GM12874 (cell line): ENCODE data around the gene PHLDB3.

Experiments used
- CTCF ChIP-seq: IDR thresholded peaks from 2 replicates; pipeline ENCODE4 v1.5.1; 2011; ENCODE audit warnings: low read depth, mild to moderate bottlenecking, control low read depth, low read length, moderate library complexity; ENCODE audit not compliant: insufficient read depth

Gene PHLDB3

GRCh38 chr19:43455321-43456113, 49.0 kb downstream of the PHLDB3 start:
- TF ChIP-seq CTCF = no peak

GRCh38 chr19:43454031-43454430, 50.5 kb downstream of the PHLDB3 start:
- no peak for TF ChIP-seq CTCF

- TF ChIP-seq CTCF = no peak
Measured at GRCh38 chr19:43452582-43452981, 52.0 kb downstream of the PHLDB3 start.

GRCh38 chr19:43450545-43450997, 54.0 kb downstream of the PHLDB3 start:
- no peak for TF ChIP-seq CTCF

- TF ChIP-seq CTCF = no peak
Measured at GRCh38 chr19:43447655-43448054, 56.9 kb downstream of the PHLDB3 start.

- TF ChIP-seq CTCF = peak; percentile 90
Measured at GRCh38 chr19:43446746-43447489, 57.6 kb downstream of the PHLDB3 start.

GRCh38 chr19:43445426-43445825, 59.1 kb downstream of the PHLDB3 start:
- TF ChIP-seq CTCF = no peak
